ENCODE data around the gene EPS8L1. TPM values are rescaled to one million over a fixed set of nuclear protein-coding genes. Genes with fewer than 3 reads are reported as not detected.
A peak's percentile ranks its signal among the peaks of the same experiment; 100 is the strongest.

Gene EPS8L1
- total RNA-seq, 1 experiment from 2014 or later = 10.2 TPM

DNA sequence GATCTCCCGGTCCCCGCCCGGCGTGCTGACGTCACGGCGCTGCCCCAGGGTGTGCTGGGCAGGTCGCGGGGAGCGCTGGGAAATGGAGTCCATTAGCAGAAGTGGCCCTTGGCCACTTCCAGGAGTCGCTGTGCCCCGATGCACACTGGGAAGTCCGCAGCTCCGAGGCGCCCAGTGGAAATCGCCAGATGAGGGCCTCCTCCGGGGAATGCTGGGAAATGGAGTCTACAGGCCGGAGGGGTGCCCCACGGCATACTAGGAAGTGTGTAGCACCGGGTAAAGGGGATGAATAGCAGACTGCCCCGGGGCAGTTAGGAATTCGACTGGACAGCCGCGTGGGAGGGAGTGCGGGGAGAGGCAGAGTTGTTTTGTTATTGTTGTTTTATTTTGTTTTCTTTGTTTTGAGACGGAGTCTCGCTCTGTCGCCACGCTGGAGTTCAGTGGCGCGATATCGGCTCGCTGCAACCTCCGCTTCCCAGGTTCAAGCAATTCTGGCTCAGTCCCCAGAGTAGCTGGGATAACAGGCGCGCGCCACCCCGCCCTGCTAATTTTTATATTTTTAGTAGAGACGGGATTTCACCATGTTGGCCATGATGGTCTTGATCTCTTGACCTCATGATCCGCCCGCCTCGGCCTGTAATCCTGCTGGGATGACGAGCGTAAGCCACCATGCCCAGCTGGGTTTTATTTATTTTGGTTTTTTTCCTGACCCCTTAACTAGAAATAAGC, 42.2 kb downstream of the EPS8L1 start:
- intact Hi-C loops (cut with micrococcal nuclease; ENCODE audit: unreplicated experiment) = no loop called here
- ChIA-PET CTCF (no interaction called here), POLR2A (ENCODE audit: low non-redundant PET) (interaction anchor here (0.6 to 0.7 kb wide), 2 partner anchors 249 to 846 kb away, joined by 4 to 5 read pairs; no protein-coding TSS in a partner anchor)
- H3K27me3 ChIP-seq (replicated peaks; ENCODE audit: insufficient read depth, low read depth, low read length, poor library complexity) = no peaks in the 10 kb centered on the region
- peaks cover 15% of the 10 kb centered on the region for H3K4me1 ChIP-seq (ENCODE audit: insufficient read depth, low read length, poor library complexity, severe bottlenecking)
- no peaks in the 10 kb centered on the region for H3K9me3 ChIP-seq (ENCODE audit: low read depth, low read length, poor library complexity, severe bottlenecking)
- DNase-seq (ENCODE audit: low spot score) = peak; percentile 99
- no peaks in the 10 kb centered on the region for H3K36me3 ChIP-seq (ENCODE audit: insufficient read depth, low read length, poor library complexity, severe bottlenecking)
- peak overlapping the region; percentile 94 for H3K4me3 ChIP-seq (ENCODE audit: low read depth, low read length, poor library complexity, severe bottlenecking)
- peak overlapping the region; percentile 64 for H3K27ac ChIP-seq (ENCODE audit: low read depth, low read length, poor library complexity, severe bottlenecking)
- BruUV-seq (replicated peaks) = TSS peak; percentile 98
- TF ChIP-seq, protein P1, sequence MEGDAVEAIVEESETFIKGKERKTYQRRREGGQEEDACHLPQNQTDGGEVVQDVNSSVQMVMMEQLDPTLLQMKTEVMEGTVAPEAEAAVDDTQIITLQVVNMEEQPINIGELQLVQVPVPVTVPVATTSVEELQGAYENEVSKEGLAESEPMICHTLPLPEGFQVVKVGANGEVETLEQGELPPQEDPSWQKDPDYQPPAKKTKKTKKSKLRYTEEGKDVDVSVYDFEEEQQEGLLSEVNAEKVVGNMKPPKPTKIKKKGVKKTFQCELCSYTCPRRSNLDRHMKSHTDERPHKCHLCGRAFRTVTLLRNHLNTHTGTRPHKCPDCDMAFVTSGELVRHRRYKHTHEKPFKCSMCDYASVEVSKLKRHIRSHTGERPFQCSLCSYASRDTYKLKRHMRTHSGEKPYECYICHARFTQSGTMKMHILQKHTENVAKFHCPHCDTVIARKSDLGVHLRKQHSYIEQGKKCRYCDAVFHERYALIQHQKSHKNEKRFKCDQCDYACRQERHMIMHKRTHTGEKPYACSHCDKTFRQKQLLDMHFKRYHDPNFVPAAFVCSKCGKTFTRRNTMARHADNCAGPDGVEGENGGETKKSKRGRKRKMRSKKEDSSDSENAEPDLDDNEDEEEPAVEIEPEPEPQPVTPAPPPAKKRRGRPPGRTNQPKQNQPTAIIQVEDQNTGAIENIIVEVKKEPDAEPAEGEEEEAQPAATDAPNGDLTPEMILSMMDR (conservative IDR thresholded peaks at IDR 0.05; ENCODE audit: low read depth, low read length) = no peak
- no peak for TF ChIP-seq EZH2 (IDR thresholded peaks at IDR 0.05; ENCODE audit: borderline replicate concordance, low read depth, low read length, poor library complexity, severe bottlenecking)

DNA sequence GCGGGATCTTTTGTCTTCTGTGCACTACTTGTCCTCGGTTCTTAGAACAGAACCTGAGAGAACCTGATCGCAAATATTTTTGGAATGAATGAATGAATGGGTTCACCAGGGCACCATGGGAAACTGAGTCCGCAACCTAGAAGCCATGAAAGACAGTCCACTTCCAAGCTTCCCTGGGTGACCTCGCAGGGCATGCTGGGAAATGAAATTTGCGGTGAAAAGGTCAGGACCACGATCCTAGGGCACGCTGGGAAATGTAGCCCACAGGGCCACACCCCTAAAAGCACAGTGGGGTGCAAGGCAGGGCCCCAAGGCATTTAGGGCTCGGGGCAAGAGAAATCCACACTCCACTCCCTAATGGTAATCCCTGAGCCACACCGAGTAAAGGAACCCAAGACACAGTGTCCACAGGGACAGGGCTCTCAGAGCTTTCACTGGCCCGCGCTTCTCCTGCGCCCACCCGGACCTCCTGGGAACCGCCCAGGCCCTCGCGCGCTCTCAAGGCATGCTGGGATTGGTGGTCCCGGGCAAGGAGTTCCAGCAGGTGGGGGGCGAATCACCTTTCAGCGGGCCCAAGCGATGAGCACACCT, 42.8 kb downstream of the EPS8L1 start:
- no peaks in the 10 kb centered on the region for H3K9me3 ChIP-seq (ENCODE audit: low read depth, low read length, poor library complexity, severe bottlenecking)
- peaks cover 15% of the 10 kb centered on the region for H3K4me1 ChIP-seq (ENCODE audit: insufficient read depth, low read length, poor library complexity, severe bottlenecking)
- intact Hi-C loops (cut with micrococcal nuclease; ENCODE audit: unreplicated experiment) = no loop called here
- H3K27ac ChIP-seq (ENCODE audit: low read depth, low read length, poor library complexity, severe bottlenecking) = peak overlapping the region; percentile 64
- no peak for DNase-seq (ENCODE audit: low spot score)
- H3K4me3 ChIP-seq (ENCODE audit: low read depth, low read length, poor library complexity, severe bottlenecking) = peak overlapping the region; percentile 94
- no TSS peak for BruUV-seq (replicated peaks)
- ChIA-PET CTCF (no interaction called here), POLR2A (ENCODE audit: low non-redundant PET) (interaction anchor here (0.7 kb wide), 1 partner anchor 249 kb away, joined by 5 read pairs; no protein-coding TSS in a partner anchor)
- H3K27me3 ChIP-seq (replicated peaks; ENCODE audit: insufficient read depth, low read depth, low read length, poor library complexity) = peaks cover 5% of the 10 kb centered on the region
- TF ChIP-seq EZH2 (IDR thresholded peaks at IDR 0.05; ENCODE audit: borderline replicate concordance, low read depth, low read length, poor library complexity, severe bottlenecking) = no peak
- TF ChIP-seq, protein P1 (conservative IDR thresholded peaks at IDR 0.05; ENCODE audit: low read depth, low read length) = no peak
- no peaks in the 10 kb centered on the region for H3K36me3 ChIP-seq (ENCODE audit: insufficient read depth, low read length, poor library complexity, severe bottlenecking)

DNA sequence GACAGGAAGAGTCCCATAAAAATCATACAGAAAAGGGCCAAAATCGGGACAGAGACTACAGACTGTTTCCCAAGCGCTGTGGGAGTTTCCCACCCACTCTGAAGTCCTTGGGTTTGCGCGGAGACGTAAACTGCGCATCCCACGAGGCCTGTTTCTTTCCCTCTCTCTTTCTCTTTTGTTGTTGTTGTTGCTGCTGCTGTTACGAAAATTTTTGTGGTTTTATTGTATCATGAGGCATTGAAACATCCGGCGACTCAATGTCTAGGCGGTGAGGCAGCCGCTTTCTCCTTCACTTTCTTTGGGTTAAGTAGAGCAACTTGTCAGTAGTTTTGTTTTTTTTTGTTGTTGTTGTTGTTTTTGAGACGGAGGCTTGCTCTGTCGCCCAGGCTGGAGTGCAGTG, 43.4 kb downstream of the EPS8L1 start:
- no peak for TF ChIP-seq EZH2 (IDR thresholded peaks at IDR 0.05; ENCODE audit: borderline replicate concordance, low read depth, low read length, poor library complexity, severe bottlenecking)
- TF ChIP-seq, protein P1 (conservative IDR thresholded peaks at IDR 0.05; ENCODE audit: low read depth, low read length) = no peak
- intact Hi-C loops (cut with micrococcal nuclease; ENCODE audit: unreplicated experiment) = no loop called here
- H3K9me3 ChIP-seq (ENCODE audit: low read depth, low read length, poor library complexity, severe bottlenecking) = no peaks in the 10 kb centered on the region
- H3K4me3 ChIP-seq (ENCODE audit: low read depth, low read length, poor library complexity, severe bottlenecking) = no peak overlapping the region
- no peak overlapping the region for H3K27ac ChIP-seq (ENCODE audit: low read depth, low read length, poor library complexity, severe bottlenecking)
- H3K36me3 ChIP-seq (ENCODE audit: insufficient read depth, low read length, poor library complexity, severe bottlenecking) = no peaks in the 10 kb centered on the region
- peaks cover 5% of the 10 kb centered on the region for H3K27me3 ChIP-seq (replicated peaks; ENCODE audit: insufficient read depth, low read depth, low read length, poor library complexity)
- no peak for DNase-seq (ENCODE audit: low spot score)
- ChIA-PET CTCF (no interaction called here), POLR2A (ENCODE audit: low non-redundant PET) (no interaction called here)
- no TSS peak for BruUV-seq (replicated peaks)
- peaks cover 15% of the 10 kb centered on the region for H3K4me1 ChIP-seq (ENCODE audit: insufficient read depth, low read length, poor library complexity, severe bottlenecking)
